Mammary epithelial cell (primary cell): ENCODE data around the gene TNPO2.

ENCODE experiments used
- EZH2 ChIP-seq: IDR thresholded peaks from 2 replicates; pipeline ENCODE4 v1.6.1; 2012; ENCODE audit warnings: low read length, inconsistent platforms, borderline replicate concordance
- TF ChIP-seq, protein P1 (sequence below), 2 donors: IDR thresholded peaks in 1 of 2; conservative IDR thresholded peaks in 1 of 2; 2 replicates each; pipeline ENCODE4 v1.5.1; 2011 to 2012; ENCODE audit warnings: inconsistent platforms in 2 of 2, low read length in 2 of 2, mild to moderate bottlenecking in 2 of 2, control low read depth in 1 of 2, low read depth in 1 of 2; ENCODE audit not compliant: insufficient read depth in 1 of 2; ENCODE audit errors: extremely low read depth in 1 of 2

GRCh38 chr19:12652219-12652618, 71.5 kb downstream of the TNPO2 start:
- TF ChIP-seq, protein P1, sequence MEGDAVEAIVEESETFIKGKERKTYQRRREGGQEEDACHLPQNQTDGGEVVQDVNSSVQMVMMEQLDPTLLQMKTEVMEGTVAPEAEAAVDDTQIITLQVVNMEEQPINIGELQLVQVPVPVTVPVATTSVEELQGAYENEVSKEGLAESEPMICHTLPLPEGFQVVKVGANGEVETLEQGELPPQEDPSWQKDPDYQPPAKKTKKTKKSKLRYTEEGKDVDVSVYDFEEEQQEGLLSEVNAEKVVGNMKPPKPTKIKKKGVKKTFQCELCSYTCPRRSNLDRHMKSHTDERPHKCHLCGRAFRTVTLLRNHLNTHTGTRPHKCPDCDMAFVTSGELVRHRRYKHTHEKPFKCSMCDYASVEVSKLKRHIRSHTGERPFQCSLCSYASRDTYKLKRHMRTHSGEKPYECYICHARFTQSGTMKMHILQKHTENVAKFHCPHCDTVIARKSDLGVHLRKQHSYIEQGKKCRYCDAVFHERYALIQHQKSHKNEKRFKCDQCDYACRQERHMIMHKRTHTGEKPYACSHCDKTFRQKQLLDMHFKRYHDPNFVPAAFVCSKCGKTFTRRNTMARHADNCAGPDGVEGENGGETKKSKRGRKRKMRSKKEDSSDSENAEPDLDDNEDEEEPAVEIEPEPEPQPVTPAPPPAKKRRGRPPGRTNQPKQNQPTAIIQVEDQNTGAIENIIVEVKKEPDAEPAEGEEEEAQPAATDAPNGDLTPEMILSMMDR (conservative IDR thresholded peaks at IDR 0.05 in 1 of 2, IDR thresholded peaks at IDR 0.05 in 1 of 2; ENCODE audit: extremely low read depth in 1 of 2, insufficient read depth in 1 of 2, low read depth in 1 of 2, low read length in 2 of 2): no peak
- TF ChIP-seq EZH2: no peak
